ENCODE measurements around the gene CIAO2B. TPM values are rescaled to one million over a fixed set of nuclear protein-coding genes. Genes with fewer than 3 reads are reported as not detected.
A peak's percentile ranks its signal among the peaks of the same experiment; 100 is the strongest.
"Not testable (repeated sequence)": the region's sequence is repeated elsewhere in the genome, so short reads cannot be mapped to it uniquely, and the experiment has no call there.

Gene CIAO2B
- total RNA-seq, 2 donors from 2014 or later: 80.2 to 159 TPM

DNA sequence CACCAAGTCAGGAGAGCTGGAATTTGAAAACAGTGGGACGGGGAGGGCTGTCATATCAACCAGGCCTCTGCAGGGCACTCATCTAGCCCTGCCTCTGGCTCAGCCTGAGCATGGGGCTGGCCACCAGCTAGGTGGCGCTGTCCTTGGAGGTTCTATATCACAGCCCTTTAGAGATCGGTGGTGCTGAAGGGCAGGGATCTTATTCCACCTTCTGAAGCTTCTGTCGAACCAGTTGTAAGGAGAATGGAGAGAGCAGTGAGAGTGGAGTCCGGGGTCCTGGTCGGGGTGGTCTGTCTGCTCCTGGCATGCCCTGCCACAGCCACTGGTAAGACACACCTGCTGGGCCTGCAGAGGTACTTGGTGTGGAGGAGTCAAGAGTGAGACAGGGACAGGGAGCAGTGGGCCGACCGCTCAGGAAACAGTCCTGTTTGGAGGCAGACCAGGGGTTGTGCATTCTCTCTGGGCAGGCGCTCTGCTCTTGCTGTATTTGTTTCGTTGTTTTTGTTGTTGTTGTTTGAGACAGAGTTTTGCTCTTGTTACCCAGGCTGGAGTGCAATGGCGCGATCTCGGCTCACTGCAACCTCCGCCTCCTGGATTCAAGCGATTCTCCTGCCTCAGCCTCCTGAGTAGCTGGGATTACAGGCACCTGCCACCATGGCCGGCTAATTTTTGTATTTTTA lies 27.0 kb upstream of the CIAO2B start, which contains the start of gene CES3:
CES3 (plus strand) TSS at position 202 of the 680 bp plus-strand sequence; CDS start at position 244, 42 bp downstream.
- Histone ChIP-seq H3K36me3 (no peaks in the 10 kb centered on the region), H3K27ac (no peak within 1 kb of the TSS), H3K27me3 (replicated peaks; ENCODE audit: insufficient read depth) (no peaks in the 10 kb centered on the region), H3K4me1 (replicated peaks) (no peaks in the 10 kb centered on the region), H3K9me3 (no peaks in the 10 kb centered on the region), H3K4me3 (no peak within 1 kb of the TSS)
- intact Hi-C loops (cut with DNase I): no loop called here
- 70% methylated on average over 16 of the region's 16 CpGs for WGBS
- no peak for DNase-seq (ENCODE audit: low spot score)
- TF ChIP-seq POLR2A (IDR thresholded peaks at IDR 0.05): no peak
- TF ChIP-seq, protein P1, sequence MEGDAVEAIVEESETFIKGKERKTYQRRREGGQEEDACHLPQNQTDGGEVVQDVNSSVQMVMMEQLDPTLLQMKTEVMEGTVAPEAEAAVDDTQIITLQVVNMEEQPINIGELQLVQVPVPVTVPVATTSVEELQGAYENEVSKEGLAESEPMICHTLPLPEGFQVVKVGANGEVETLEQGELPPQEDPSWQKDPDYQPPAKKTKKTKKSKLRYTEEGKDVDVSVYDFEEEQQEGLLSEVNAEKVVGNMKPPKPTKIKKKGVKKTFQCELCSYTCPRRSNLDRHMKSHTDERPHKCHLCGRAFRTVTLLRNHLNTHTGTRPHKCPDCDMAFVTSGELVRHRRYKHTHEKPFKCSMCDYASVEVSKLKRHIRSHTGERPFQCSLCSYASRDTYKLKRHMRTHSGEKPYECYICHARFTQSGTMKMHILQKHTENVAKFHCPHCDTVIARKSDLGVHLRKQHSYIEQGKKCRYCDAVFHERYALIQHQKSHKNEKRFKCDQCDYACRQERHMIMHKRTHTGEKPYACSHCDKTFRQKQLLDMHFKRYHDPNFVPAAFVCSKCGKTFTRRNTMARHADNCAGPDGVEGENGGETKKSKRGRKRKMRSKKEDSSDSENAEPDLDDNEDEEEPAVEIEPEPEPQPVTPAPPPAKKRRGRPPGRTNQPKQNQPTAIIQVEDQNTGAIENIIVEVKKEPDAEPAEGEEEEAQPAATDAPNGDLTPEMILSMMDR (IDR thresholded peaks at IDR 0.05): peak in 2 of 4 experiments; percentile 15 to 47
- TF ChIP-seq POLR2AphosphoS5 (IDR thresholded peaks at IDR 0.05): no peak

DNA sequence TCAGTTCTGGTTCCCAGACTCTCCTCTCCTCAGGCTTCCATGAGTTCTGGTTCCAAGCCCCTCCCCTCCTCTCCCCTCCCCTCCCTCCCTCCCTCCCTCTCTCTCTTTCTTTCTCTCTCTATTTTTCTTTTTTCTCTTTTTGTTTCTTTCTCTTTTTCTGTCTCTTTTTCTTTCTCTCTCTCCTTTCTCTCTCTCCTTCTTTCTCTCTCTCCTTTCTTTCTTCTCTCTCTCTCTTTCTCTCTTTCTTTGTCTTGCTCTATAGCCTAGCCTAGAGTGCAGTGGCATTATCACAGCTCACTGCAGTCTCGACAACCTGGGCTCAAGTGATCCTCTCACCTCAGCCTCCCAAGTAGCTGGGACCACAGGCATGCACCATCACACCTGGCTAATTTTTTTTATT lies 26.1 kb upstream of the CIAO2B start:
- Histone ChIP-seq H3K27ac (no peak overlapping the region), H3K36me3 (no peaks in the 10 kb centered on the region), H3K4me1 (replicated peaks) (no peaks in the 10 kb centered on the region), H3K27me3 (replicated peaks; ENCODE audit: insufficient read depth) (no peaks in the 10 kb centered on the region), H3K9me3 (no peaks in the 10 kb centered on the region), H3K4me3 (no peak overlapping the region)
- intact Hi-C loops (cut with DNase I): no loop called here
- no peak for DNase-seq (ENCODE audit: low spot score)
- TF ChIP-seq POLR2AphosphoS5 (IDR thresholded peaks at IDR 0.05): no peak
- TF ChIP-seq POLR2A (IDR thresholded peaks at IDR 0.05): no peak
- TF ChIP-seq, protein P1 (IDR thresholded peaks at IDR 0.05): no peak
- 87% methylated on average over 1 of the region's 1 CpG for WGBS

DNA sequence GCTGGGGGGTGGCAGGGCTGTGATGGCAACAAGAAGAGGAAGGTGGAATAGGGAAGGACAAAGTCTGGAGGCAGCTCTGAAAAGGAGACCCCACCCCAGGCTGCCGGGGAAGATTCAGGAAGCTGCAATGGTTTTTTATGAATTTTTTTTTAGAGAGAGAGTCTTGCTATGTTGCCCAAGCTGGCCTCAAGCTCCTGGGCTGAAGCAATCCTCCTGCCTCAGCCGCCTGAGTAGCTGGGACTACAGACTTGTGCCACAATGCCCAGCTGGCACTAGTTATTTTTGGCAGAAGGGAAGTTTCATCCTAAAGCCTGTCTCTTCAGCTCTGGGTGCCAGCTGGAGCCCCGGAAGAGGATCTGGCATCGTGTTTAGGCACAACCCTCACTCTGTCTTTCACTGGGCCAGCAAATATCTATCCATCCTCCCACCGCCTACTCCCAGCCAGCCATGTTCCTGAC lies 25.5 kb upstream of the CIAO2B start:
- Histone ChIP-seq H3K9me3 (no peaks in the 10 kb centered on the region), H3K4me1 (replicated peaks) (no peaks in the 10 kb centered on the region), H3K27ac (no peak overlapping the region), H3K27me3 (replicated peaks; ENCODE audit: insufficient read depth) (no peaks in the 10 kb centered on the region), H3K36me3 (no peaks in the 10 kb centered on the region), H3K4me3 (no peak overlapping the region)
- TF ChIP-seq POLR2A (IDR thresholded peaks at IDR 0.05): no peak
- TF ChIP-seq POLR2AphosphoS5 (IDR thresholded peaks at IDR 0.05): no peak
- TF ChIP-seq, protein P1 (IDR thresholded peaks at IDR 0.05): no peak
- no peak for DNase-seq (ENCODE audit: low spot score)
- WGBS: 40% methylated on average over 5 of the region's 5 CpGs
- intact Hi-C loops (cut with DNase I): no loop called here

DNA sequence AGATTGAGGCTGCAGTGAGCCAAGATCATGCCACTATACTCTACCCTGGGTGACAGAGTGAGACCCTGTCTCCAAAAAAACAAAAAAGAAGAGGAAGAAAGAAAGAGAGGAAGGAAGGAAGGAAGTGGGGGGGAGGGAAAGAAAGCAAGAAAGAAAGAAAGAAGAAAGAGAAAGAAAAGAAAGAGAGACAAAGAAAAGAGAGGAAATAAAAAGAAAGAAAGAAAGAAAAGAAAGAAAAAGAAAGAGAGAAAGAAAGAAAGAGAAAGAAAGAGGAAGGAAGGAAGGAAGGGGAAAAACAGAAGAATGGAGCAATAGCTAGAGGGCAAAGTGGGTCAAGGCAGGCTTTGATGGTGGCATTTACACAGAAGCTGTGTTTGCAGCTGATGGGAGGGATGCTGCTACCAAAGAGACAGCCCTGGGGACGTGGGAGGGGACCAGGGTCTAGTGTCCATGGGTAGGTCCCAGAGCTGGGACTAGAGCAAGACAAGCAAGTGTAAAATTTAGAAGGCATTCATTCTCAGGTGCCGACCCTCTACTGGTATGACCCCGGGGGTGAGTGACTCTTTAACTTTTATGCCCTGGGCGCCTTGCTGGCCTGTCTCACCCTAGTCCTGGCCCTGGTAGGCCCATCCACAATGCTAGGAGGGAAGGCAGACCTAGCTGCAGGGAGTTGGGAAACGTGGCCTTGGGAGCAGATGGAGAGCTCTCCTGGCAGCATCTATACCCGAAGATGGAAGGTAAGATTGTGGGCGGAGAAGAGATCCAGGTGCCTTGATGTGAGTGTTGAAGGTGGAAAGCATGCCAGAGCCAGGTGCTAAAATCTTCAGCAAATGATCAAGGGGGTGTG lies 24.9 kb upstream of the CIAO2B start:
- Histone ChIP-seq H3K36me3 (no peaks in the 10 kb centered on the region), H3K27ac (no peak overlapping the region), H3K4me1 (replicated peaks) (no peaks in the 10 kb centered on the region), H3K27me3 (replicated peaks; ENCODE audit: insufficient read depth) (no peaks in the 10 kb centered on the region), H3K9me3 (no peaks in the 10 kb centered on the region), H3K4me3 (no peak overlapping the region)
- intact Hi-C loops (cut with DNase I): no loop called here
- TF ChIP-seq, protein P1 (IDR thresholded peaks at IDR 0.05): no peak
- TF ChIP-seq POLR2AphosphoS5 (IDR thresholded peaks at IDR 0.05) (no peak), POLR2A (IDR thresholded peaks at IDR 0.05) (no peak)
- WGBS: 77% methylated on average over 7 of the region's 7 CpGs
- DNase-seq (ENCODE audit: low spot score): no peak

DNA sequence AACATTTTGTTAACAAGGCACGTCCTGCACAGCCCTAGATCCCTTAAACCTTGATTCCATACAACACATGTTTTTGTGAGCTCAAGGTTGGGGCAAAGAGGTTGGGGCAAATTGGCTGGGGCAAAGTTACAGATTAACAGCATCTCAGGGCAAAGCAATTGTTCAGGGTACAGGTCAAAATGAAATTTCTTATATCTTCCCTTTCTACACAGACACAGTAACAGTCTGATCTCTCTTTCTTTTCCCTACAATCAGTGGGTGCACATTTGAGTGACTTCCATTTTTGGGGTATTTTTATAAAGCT lies 21.9 kb upstream of the CIAO2B start:
- H3K36me3 ChIP-seq; H3K27me3 ChIP-seq (replicated peaks; ENCODE audit: insufficient read depth); DNase-seq (ENCODE audit: low spot score); H3K4me1 ChIP-seq (replicated peaks); H3K9me3 ChIP-seq; H3K4me3 ChIP-seq; intact Hi-C loops (cut with DNase I); H3K27ac ChIP-seq: not testable (repeated sequence)
- WGBS: 63% methylated on average over 1 of the region's 1 CpG

DNA sequence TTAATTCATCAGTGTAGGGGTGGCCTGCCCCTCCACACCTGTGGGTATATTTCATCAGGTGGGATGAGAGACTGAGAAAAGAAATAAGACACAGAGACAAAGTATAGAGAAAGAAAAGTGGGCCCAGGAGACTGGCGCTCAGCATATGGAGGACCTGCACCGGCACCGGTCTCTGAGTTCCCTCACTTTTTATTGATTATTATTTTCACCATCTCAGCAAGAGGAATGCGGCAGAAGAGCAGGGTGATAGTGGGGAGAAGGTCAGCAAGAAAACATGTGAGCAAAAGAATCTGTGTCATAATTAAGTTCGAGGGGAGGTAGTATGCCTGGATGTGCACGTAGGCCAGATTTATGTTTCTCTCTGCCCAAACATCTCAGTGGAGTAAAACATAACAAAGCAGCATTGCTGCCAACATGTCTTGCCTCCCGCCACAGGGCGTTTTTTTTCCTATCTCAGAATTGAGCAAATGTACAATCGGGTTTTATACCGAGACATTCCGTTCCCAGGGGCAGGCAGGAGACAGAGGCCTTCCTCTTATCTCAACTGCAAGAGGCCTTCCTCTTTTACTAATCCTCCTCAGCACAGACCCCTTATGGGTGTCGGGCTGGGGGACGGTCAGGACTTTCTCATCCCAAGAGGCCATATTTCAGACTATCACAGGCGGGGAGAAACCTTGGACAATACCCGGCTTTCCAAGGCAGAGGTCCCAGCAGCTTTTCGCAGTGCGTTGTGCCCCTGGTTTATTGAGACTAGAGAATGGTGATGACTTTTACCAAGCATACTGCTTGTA lies 21.4 kb upstream of the CIAO2B start:
- H3K4me1 ChIP-seq (replicated peaks); H3K27ac ChIP-seq; intact Hi-C loops (cut with DNase I); H3K9me3 ChIP-seq; DNase-seq (ENCODE audit: low spot score); H3K36me3 ChIP-seq; H3K4me3 ChIP-seq; H3K27me3 ChIP-seq (replicated peaks; ENCODE audit: insufficient read depth): not testable (repeated sequence)
- 56% methylated on average over 17 of the region's 17 CpGs for WGBS
